ENCODE data around the gene IGSF3. TPM values are rescaled to one million over a fixed set of nuclear protein-coding genes. Genes with fewer than 3 reads are reported as not detected.
"Not testable (repeated sequence)": the region's sequence is repeated elsewhere in the genome, so short reads cannot be mapped to it uniquely, and the experiment has no call there.

The IGSF3 gene
- total RNA-seq, 1 donor from 2014 or later = 15.8 TPM

GRCh38 chr1:116667078-116667574 lies 407 bp downstream of the IGSF3 start:
- DNase-seq (ENCODE audit: missing footprints) (peak; percentile 50), ATAC-seq (no peak)
- intact Hi-C loops (cut with DNase I) = no loop called here

GRCh38 chr1:116666187-116667077 lies 1.1 kb downstream of the IGSF3 start:
- ATAC-seq = no peak
- intact Hi-C loops (cut with DNase I) = no loop called here
- no peak for DNase-seq (ENCODE audit: missing footprints)

- no peak for DNase-seq (ENCODE audit: missing footprints)
- ATAC-seq = no peak
- intact Hi-C loops (cut with DNase I) = no loop called here
Observed at GRCh38 chr1:116664978-116665371, 2.6 kb downstream of the IGSF3 start.

- ATAC-seq = no peak
- intact Hi-C loops (cut with DNase I) = no loop called here
- no peak for DNase-seq (ENCODE audit: missing footprints)
Observed at GRCh38 chr1:116664366-116664977, 3.1 kb downstream of the IGSF3 start.

- no peak for DNase-seq (ENCODE audit: missing footprints)
- intact Hi-C loops (cut with DNase I) = no loop called here
- ATAC-seq = no peak
Observed at GRCh38 chr1:116663821-116664220, 3.7 kb downstream of the IGSF3 start.

- intact Hi-C loops (cut with DNase I) = no loop called here
- DNase-seq (ENCODE audit: missing footprints) (no peak), ATAC-seq (no peak)
Observed at GRCh38 chr1:116661633-116662032, 5.9 kb downstream of the IGSF3 start.

- intact Hi-C loops (cut with DNase I); DNase-seq (ENCODE audit: missing footprints); ATAC-seq: not testable (repeated sequence)
Observed at GRCh38 chr1:116658645-116659044, 8.9 kb downstream of the IGSF3 start.

- intact Hi-C loops (cut with DNase I); ATAC-seq; DNase-seq (ENCODE audit: missing footprints): not testable (repeated sequence)
Observed at GRCh38 chr1:116657836-116658235, 9.7 kb downstream of the IGSF3 start.

- ATAC-seq (no peak), DNase-seq (ENCODE audit: missing footprints) (no peak)
- intact Hi-C loops (cut with DNase I) = no loop called here
Observed at GRCh38 chr1:116654351-116654750, 13.2 kb downstream of the IGSF3 start.

- DNase-seq (ENCODE audit: missing footprints); ATAC-seq; intact Hi-C loops (cut with DNase I): not testable (repeated sequence)
Observed at GRCh38 chr1:116652598-116652997, 14.9 kb downstream of the IGSF3 start.

- ATAC-seq; intact Hi-C loops (cut with DNase I); DNase-seq (ENCODE audit: missing footprints): not testable (repeated sequence)
Observed at GRCh38 chr1:116650781-116651180, 16.8 kb downstream of the IGSF3 start.

- intact Hi-C loops (cut with DNase I); ATAC-seq; DNase-seq (ENCODE audit: missing footprints): not testable (repeated sequence)
Observed at GRCh38 chr1:116649041-116649440, 18.5 kb downstream of the IGSF3 start.

GRCh38 chr1:116648325-116648724 lies 19.2 kb downstream of the IGSF3 start:
- ATAC-seq; DNase-seq (ENCODE audit: missing footprints); intact Hi-C loops (cut with DNase I): not testable (repeated sequence)

- intact Hi-C loops (cut with DNase I); ATAC-seq: not testable (repeated sequence)
Observed at GRCh38 chr1:116647186-116647585, 20.3 kb downstream of the IGSF3 start.

GRCh38 chr1:116646673-116647170 lies 20.8 kb downstream of the IGSF3 start:
- DNase-seq (ENCODE audit: missing footprints); ATAC-seq; intact Hi-C loops (cut with DNase I): not testable (repeated sequence)

More at GRCh38 chr1:116647186-116647585, 20.3 kb downstream of the IGSF3 start:
- DNase-seq (ENCODE audit: missing footprints) = not testable (repeated sequence)

GRCh38 chr1:116645802-116646672 lies 21.5 kb downstream of the IGSF3 start:
- ATAC-seq; DNase-seq (ENCODE audit: missing footprints); intact Hi-C loops (cut with DNase I): not testable (repeated sequence)

- ATAC-seq; DNase-seq (ENCODE audit: missing footprints): not testable (repeated sequence)
Observed at GRCh38 chr1:116644993-116645392, 22.5 kb downstream of the IGSF3 start.

GRCh38 chr1:116644096-116644495 lies 23.4 kb downstream of the IGSF3 start:
- DNase-seq (ENCODE audit: missing footprints); ATAC-seq; intact Hi-C loops (cut with DNase I): not testable (repeated sequence)

More at GRCh38 chr1:116644993-116645392, 22.5 kb downstream of the IGSF3 start:
- intact Hi-C loops (cut with DNase I) = not testable (repeated sequence)

Data from Right ventricle myocardium inferior (tissue), 1 donor.